Coronary artery (tissue), 2 donors: ENCODE data around the gene TARP.

Experiments
- DNase-seq: peaks from one replicate; pipeline ENCODE4 v3.0.0-alpha.2; 2017; ENCODE audit warnings: low spot score
- H3K27ac ChIP-seq, 2 donors: fragments of 200-600 bp; sonication (generic); one replicate each; pipeline ENCODE4 v1.5.1; 2016 to 2019
- H3K4me3 ChIP-seq: fragments of 200-600 bp; sonication (generic); 2 replicates; pipeline ENCODE4 v1.5.1; 2016; ENCODE audit warnings: mild to moderate bottlenecking, moderate library complexity
- TF ChIP-seq, protein P1 (sequence below): fragments of 200-600 bp; sonication (generic); IDR thresholded peaks from one replicate; pipeline ENCODE4 v1.5.1; 2019; ENCODE audit warnings: antibody characterized with exemption

TARP gene

DNA sequence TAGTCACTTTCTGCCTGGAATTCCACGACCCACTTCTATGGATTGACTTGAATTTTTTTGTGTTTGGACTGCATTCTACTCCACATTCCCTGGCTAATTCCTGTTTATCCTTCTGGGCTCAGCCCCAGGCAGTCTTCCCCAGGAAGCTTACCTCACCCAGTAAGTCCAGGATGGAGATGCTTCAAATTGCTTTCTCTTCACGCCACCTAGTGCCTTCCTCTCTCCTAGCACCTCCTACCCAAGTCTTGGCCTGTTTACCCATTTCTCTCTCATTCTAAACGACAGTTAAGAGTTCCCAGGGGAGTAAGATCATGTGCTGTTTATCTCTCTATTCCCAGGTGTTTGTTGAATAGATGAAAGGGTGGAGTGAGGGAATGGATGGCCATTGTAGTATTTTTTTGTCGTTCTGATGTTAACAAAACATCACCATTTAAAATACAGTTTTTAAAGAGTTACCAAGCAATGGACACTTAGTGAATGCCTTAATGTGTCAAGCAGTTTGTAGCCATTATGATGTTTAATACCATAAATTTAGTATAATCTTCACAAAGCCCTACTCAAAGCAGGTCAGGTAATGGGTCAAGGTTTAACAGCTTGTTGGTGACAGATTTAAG is 45.5 kb upstream of the TARP start:
- DNase-seq, result no peak
- no peak overlapping the region for H3K27ac ChIP-seq
- H3K4me3 ChIP-seq, result no peak overlapping the region
- TF ChIP-seq, protein P1, sequence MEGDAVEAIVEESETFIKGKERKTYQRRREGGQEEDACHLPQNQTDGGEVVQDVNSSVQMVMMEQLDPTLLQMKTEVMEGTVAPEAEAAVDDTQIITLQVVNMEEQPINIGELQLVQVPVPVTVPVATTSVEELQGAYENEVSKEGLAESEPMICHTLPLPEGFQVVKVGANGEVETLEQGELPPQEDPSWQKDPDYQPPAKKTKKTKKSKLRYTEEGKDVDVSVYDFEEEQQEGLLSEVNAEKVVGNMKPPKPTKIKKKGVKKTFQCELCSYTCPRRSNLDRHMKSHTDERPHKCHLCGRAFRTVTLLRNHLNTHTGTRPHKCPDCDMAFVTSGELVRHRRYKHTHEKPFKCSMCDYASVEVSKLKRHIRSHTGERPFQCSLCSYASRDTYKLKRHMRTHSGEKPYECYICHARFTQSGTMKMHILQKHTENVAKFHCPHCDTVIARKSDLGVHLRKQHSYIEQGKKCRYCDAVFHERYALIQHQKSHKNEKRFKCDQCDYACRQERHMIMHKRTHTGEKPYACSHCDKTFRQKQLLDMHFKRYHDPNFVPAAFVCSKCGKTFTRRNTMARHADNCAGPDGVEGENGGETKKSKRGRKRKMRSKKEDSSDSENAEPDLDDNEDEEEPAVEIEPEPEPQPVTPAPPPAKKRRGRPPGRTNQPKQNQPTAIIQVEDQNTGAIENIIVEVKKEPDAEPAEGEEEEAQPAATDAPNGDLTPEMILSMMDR, result no peak

DNA sequence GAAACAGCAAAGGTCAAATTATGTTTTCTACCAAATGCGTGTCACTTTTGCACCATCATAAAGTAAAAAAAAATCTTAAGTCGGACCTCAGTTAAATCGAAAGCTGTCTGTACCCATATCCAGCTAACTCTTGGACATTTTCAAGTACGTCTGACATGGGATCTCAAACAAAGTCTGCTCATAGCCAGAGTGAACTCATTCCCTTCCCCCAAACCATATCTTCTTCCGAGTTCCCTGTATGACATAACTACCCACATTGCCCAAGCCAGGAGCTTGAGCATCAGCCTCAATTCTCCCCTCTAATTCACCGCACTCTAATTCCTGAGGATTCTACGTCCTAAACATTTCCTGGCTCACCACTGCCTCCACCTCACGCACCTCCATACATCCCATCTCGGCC is 44.8 kb upstream of the TARP start:
- Histone ChIP-seq H3K4me3 (no peak overlapping the region), H3K27ac (no peak overlapping the region)
- no peak for DNase-seq
- TF ChIP-seq, protein P1, result no peak

DNA sequence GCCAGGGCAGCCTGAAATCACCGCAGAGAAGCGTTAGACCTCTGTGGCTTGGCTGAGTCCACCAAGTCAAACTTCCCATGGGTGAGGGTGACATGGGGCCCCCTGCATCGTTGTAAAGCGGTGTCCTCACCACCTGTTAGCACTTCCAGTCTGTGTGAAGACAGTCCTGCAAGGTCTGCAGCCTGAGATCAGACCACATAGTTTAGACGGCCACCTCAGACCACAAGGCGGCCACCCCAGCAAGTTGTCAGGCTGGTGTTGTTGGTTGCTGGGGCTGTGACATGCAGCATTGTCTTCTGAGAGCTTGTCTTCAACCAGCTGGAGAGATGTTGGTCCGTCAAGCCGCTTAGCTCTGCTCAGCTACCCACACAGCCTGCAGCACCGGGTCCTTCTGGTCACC is 44.1 kb upstream of the TARP start:
- DNase-seq, result no peak
- TF ChIP-seq, protein P1, result no peak
- Histone ChIP-seq H3K4me3 (no peak overlapping the region), H3K27ac (no peak overlapping the region)

DNA sequence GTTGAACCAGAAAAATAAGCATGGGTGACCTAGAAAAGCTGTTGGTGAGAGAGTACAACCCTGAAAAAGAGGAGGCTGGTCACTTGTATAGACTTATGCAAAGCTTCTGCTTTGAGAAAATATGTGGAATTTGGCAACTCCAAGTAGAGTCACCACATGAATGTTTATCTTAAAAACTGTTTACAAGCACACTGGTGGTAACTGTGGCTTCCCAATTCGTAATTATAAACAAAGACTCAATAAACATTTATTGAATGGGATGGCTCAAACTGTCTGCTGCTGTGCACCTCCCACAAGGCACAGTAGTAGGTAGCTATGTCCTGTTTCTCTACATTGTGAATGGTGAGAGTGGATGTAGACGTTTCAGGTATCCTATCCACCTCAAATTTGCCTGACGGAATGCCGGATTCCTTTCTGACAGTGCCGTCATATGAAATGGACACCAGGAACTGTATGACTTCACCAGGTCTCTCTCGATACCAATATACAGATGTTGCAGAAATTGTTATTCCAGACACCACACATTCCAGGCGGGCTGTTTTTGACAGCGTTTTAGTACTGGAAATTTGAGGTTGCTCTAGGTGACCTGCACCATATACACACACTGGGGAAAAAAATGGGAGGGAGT is 43.4 kb upstream of the TARP start:
- TF ChIP-seq, protein P1, result no peak
- no peak for DNase-seq
- H3K4me3 ChIP-seq, result no peak overlapping the region
- H3K27ac ChIP-seq, result no peak overlapping the region

DNA sequence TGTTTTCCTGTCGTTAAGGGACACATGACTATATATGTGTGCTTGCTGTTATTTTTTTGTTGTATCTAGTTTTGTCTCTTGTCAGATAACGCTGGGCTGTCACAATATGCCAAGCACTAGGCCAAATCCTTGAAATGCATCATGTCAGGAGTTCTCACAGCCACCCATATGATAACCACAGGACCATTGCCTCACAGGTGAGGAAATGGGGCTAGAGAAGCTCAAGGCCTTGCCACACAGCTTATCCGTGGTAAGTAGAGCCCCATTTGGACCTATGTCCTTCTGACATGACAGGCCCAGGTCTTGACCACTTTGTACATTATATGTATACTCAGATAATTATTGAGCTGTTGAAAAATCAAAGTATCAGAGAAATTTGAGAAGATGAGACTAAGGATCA is 42.0 kb upstream of the TARP start:
- no peak for DNase-seq
- no peak overlapping the region for H3K27ac ChIP-seq

DNA sequence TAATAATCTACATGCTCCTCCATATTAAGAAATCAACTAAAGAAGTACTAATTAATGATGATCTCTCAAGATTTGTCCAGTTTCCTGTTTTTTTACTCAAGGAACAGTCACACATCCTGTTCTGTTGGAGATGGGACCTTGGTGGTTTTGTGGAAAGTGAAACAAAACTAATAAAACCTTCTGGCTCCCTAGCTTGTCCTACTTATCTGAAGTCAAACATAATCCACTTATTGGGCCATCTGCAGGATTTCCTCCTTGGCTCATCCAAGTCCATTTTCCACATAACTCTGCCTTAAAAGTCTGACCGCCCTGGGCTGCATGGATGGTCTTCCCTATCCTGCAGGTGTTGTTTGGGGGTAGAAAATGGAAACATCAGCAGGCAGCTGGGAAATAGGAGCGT is 39.4 kb upstream of the TARP start:
- DNase-seq, result no peak
- TF ChIP-seq, protein P1, result no peak
- H3K4me3 ChIP-seq, result no peak overlapping the region
- H3K27ac ChIP-seq, result peak overlapping the region in 1 of 2 donors; percentile 49

More for the DNA sequence above, 42.0 kb upstream of the TARP start:
- no peak overlapping the region for H3K4me3 ChIP-seq
- TF ChIP-seq, protein P1, result no peak

DNA sequence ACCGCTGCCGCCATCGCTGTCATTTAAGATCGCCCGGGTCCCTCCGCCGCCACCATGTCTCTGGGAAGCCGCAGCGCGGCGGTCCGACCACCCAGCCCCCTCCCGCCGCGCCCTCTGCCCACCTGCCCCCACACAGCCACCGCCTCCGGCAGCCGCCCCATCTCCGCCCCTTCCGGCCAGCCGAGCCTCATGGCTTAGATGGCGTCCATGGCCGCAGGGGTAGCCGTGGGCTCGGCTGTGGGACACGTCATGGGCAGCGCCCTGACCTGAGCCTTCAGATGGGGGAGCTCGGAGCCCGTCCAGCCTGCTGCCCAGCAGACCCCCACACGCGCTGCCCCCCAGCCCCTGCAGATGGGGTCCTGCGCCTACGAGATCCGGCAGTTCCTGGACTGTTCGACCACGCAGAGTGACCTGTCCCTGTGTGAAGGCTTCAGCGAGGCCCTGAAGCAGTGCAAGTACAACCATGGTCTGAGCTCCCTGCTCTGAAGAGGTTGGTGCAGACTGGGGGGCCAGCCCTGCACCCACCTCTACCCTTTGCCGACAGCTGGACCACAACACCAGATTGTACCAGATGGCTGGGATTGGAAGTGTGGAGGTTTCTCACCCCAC is 38.0 kb upstream of the TARP start:
- peak overlapping the region; percentile 69 for H3K4me3 ChIP-seq
- TF ChIP-seq, protein P1, result no peak
- no peak for DNase-seq
- H3K27ac ChIP-seq, result peak overlapping the region in 1 of 2 donors; percentile 58
